Measurements from ENCODE around the gene PUS3.
A peak's percentile ranks its signal among the peaks of the same experiment; 100 is the strongest.

The PUS3 gene

GRCh38 chr11:125902927-125903710, at the start of gene PUS3:
PUS3 (minus strand) TSS chr11:125903206; CDS start chr11:125896284, 6,922 bp downstream.
- peak; percentile 82 for DNase-seq

GRCh38 chr11:125952559-125952958, 49.6 kb upstream of the PUS3 start:
- DNase-seq: no peak

- DNase-seq: no peak
These were observed 48.7 kb upstream of the PUS3 start for GRCh38 chr11:125951731-125952130.

- no peak for DNase-seq
These were observed 48.0 kb upstream of the PUS3 start for GRCh38 chr11:125950696-125951651.

GRCh38 chr11:125950178-125950490, 47.1 kb upstream of the PUS3 start:
- DNase-seq: no peak

- no peak for DNase-seq
These were observed 46.5 kb upstream of the PUS3 start for GRCh38 chr11:125949271-125950177.

GRCh38 chr11:125948278-125949051, 45.5 kb upstream of the PUS3 start:
- no peak for DNase-seq

- no peak for DNase-seq
These were observed 44.6 kb upstream of the PUS3 start for GRCh38 chr11:125947419-125948277.

- DNase-seq: no peak
These were observed 43.9 kb upstream of the PUS3 start for GRCh38 chr11:125946712-125947418.

- no peak for DNase-seq
These were observed 43.0 kb upstream of the PUS3 start, which contains the start of gene VSIG10L2 for GRCh38 chr11:125945797-125946520. VSIG10L2 (plus strand) TSS chr11:125946044; CDS start chr11:125946056, 12 bp downstream.

- DNase-seq: no peak
These were observed 42.2 kb upstream of the PUS3 start for GRCh38 chr11:125945011-125945796.

- DNase-seq: no peak
These were observed 41.5 kb upstream of the PUS3 start for GRCh38 chr11:125944350-125945010.

- no peak for DNase-seq
These were observed 40.8 kb upstream of the PUS3 start for GRCh38 chr11:125943661-125944349.

- no peak for DNase-seq
These were observed 39.9 kb upstream of the PUS3 start for GRCh38 chr11:125942771-125943428.

GRCh38 chr11:125941619-125942611, 38.9 kb upstream of the PUS3 start:
- DNase-seq: peak; percentile 27

- no peak for DNase-seq
These were observed 38.2 kb upstream of the PUS3 start for GRCh38 chr11:125941267-125941618.

Data from activated T-cell treated with anti-CD3 and anti-CD28 coated beads for 4 hours (primary cell).